ENCODE data around the gene PON3. TPM values are rescaled to one million over a fixed set of nuclear protein-coding genes. Genes with fewer than 3 reads are reported as not detected.

The PON3 gene
- total and polyA plus RNA-seq, 3 experiments from 2014 or later: not detected

DNA sequence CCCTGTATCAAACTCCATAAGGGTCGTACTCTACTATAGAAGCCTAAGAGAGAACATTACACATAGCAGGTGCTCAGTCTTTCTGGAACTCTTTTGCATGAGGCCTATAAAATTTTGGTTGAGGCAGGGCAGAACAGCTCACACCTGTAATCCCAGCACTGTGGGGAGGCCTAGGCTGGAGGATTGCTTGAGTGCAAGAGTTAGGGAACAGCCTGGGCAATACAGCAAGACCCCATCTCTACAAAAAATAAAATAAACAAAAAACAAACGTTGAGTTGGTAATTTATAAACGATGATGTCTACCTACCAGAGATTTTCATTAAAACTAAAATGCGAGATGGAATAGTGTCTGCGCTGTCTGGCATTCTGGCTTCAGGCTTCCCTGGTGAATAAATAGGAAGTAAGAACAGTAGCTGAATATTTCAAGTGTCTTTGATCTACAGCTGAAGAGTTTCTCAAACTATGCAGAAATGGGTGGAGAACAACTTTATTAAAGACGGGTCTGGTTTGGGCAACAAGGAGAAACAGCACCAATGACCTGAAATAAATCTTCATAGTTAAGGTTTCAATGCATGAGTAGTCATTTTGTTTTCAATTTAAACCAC is 37.9 kb upstream of the PON3 start:
- H3K36me3 Mint-ChIP-seq: peaks cover 2 to 5% (median 3%) of the 10 kb centered on the region in 3 donors
- no peaks in the 10 kb centered on the region for H3K27me3 ChIP-seq (ENCODE audit: insufficient read depth, low read length, poor library complexity, severe bottlenecking)
- H3K27ac ChIP-seq (ENCODE audit: low read depth, low read length): peak overlapping the region; percentile 39
- DNase-seq: peak in 1 of 5 donors; percentile 1
- H3K27me3 Mint-ChIP-seq: peaks cover 0 to 4% of the 10 kb centered on the region in 2 donors
- H3K9me3 Mint-ChIP-seq: no peaks in the 10 kb centered on the region
- peak overlapping the region; percentile 35 for H3K4me3 ChIP-seq (ENCODE audit: low read length)
- peak overlapping the region in 7 of 8 donors; percentile 1 to 83 (median 65) for H3K27ac Mint-ChIP-seq
- CTCF ChIA-PET: interaction anchor here (1.0 kb wide), 1 partner anchor 11 kb away, joined by 3 read pairs; no protein-coding TSS in a partner anchor
- no peaks in the 10 kb centered on the region for H3K9me3 ChIP-seq (ENCODE audit: low read length)
- POLR2A ChIA-PET: no interaction called here
- H3K4me3 Mint-ChIP-seq: peak overlapping the region; percentile 77 to 93 (median 85)
- no peaks in the 10 kb centered on the region for H3K36me3 ChIP-seq (ENCODE audit: insufficient read depth, low read length)
- H3K4me1 Mint-ChIP-seq: peaks cover 10 to 21% (median 19%) of the 10 kb centered on the region in 3 donors
- peaks cover 7% of the 10 kb centered on the region for H3K4me1 ChIP-seq (ENCODE audit: insufficient read depth, low read length)

DNA sequence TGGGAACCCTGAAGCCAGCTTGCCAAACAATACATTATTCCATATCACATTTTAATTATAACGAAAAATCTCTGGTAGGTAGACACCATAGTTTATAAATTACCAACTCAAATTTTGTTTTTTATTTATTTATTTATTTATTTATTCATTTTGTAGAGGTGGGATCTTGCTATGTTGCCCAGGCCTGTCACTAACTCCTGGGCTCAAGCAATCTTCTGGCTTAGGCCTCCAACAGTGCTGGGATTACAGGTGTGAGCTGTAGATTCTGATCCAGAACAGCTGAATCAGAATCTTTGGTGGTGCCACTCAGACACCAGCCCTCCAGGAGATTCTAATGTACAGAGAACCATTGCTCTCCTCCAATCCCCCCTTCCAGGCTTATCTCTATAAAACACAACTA is 37.0 kb upstream of the PON3 start:
- Mint-ChIP-seq H3K27ac (no peak overlapping the region), H3K4me1 (peaks cover 10 to 21% (median 19%) of the 10 kb centered on the region in 3 donors), H3K36me3 (peaks cover 2 to 5% (median 3%) of the 10 kb centered on the region in 3 donors), H3K9me3 (no peaks in the 10 kb centered on the region), H3K4me3 (peak overlapping the region in 1 of 7 donors; percentile 84), H3K27me3 (peaks cover 0 to 4% of the 10 kb centered on the region in 2 donors)
- Histone ChIP-seq H3K4me3 (ENCODE audit: low read length) (no peak overlapping the region), H3K27ac (ENCODE audit: low read depth, low read length) (no peak overlapping the region), H3K27me3 (ENCODE audit: insufficient read depth, low read length, poor library complexity, severe bottlenecking) (no peaks in the 10 kb centered on the region), H3K9me3 (ENCODE audit: low read length) (no peaks in the 10 kb centered on the region), H3K36me3 (ENCODE audit: insufficient read depth, low read length) (no peaks in the 10 kb centered on the region), H3K4me1 (ENCODE audit: insufficient read depth, low read length) (peaks cover 7% of the 10 kb centered on the region)
- ChIA-PET CTCF (no interaction called here), POLR2A (no interaction called here)
- DNase-seq: no peak

DNA sequence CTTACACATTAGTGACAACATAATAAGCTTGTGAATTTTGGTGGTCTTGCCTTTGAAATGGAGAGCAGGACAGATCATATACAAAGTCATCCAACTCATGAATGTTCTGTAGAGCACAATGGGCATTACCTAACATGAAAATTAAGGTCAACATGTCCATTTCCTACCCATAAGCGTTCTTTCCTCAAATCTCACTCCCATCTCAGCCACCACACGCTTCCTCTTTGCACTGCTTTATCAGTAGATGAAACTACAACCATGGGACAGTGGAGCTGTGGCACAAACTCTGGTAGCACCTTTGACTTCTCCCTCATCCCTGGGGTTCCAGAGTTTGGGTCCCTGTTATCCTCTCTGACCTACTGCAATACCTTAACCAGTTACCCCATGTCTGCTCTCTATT is 36.4 kb upstream of the PON3 start:
- no peak overlapping the region for H3K27ac ChIP-seq (ENCODE audit: low read depth, low read length)
- ChIA-PET POLR2A (no interaction called here), CTCF (no interaction called here)
- peaks cover 2 to 5% (median 3%) of the 10 kb centered on the region in 3 donors for H3K36me3 Mint-ChIP-seq
- H3K27ac Mint-ChIP-seq: no peak overlapping the region
- peak overlapping the region in 1 of 7 donors; percentile 84 for H3K4me3 Mint-ChIP-seq
- peaks cover 10 to 21% (median 19%) of the 10 kb centered on the region in 3 donors for H3K4me1 Mint-ChIP-seq
- no peaks in the 10 kb centered on the region for H3K9me3 Mint-ChIP-seq
- no peaks in the 10 kb centered on the region for H3K36me3 ChIP-seq (ENCODE audit: insufficient read depth, low read length)
- peaks cover 0 to 4% of the 10 kb centered on the region in 2 donors for H3K27me3 Mint-ChIP-seq
- H3K4me3 ChIP-seq (ENCODE audit: low read length): no peak overlapping the region
- peaks cover 7% of the 10 kb centered on the region for H3K4me1 ChIP-seq (ENCODE audit: insufficient read depth, low read length)
- no peaks in the 10 kb centered on the region for H3K9me3 ChIP-seq (ENCODE audit: low read length)
- DNase-seq: no peak
- no peaks in the 10 kb centered on the region for H3K27me3 ChIP-seq (ENCODE audit: insufficient read depth, low read length, poor library complexity, severe bottlenecking)

DNA sequence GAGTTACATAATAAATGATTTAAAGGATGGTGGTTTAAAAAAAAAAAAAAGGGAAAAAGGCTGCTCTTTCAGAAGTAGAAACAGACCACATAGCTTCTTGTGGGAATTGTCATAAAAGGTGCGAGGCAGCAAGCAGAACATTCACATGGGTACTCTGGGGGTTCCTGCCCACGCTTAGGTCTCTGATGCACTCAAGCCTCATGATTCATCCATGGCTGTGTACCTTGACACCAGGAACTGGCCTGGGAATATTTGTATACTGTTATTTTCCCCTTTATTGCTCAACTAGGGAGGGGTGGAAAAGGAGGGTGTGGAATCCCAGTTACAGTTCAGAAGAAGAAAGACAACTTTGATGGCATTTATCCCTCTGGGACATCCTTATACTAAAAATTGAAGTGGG is 34.7 kb upstream of the PON3 start:
- Histone ChIP-seq H3K36me3 (ENCODE audit: insufficient read depth, low read length) (no peaks in the 10 kb centered on the region), H3K27me3 (ENCODE audit: insufficient read depth, low read length, poor library complexity, severe bottlenecking) (no peaks in the 10 kb centered on the region), H3K27ac (ENCODE audit: low read depth, low read length) (no peak overlapping the region), H3K4me1 (ENCODE audit: insufficient read depth, low read length) (peaks cover 7% of the 10 kb centered on the region), H3K9me3 (ENCODE audit: low read length) (no peaks in the 10 kb centered on the region), H3K4me3 (ENCODE audit: low read length) (no peak overlapping the region)
- H3K36me3 Mint-ChIP-seq: peaks cover 2 to 5% (median 3%) of the 10 kb centered on the region in 3 donors
- DNase-seq: no peak
- peaks cover 8 to 21% (median 15%) of the 10 kb centered on the region in 3 donors for H3K4me1 Mint-ChIP-seq
- peak overlapping the region in 1 of 7 donors; percentile 33 for H3K4me3 Mint-ChIP-seq
- no peaks in the 10 kb centered on the region for H3K9me3 Mint-ChIP-seq
- H3K27ac Mint-ChIP-seq: no peak overlapping the region
- CTCF ChIA-PET: no interaction called here
- H3K27me3 Mint-ChIP-seq: peaks cover 0 to 4% of the 10 kb centered on the region in 2 donors
- POLR2A ChIA-PET: no interaction called here

DNA sequence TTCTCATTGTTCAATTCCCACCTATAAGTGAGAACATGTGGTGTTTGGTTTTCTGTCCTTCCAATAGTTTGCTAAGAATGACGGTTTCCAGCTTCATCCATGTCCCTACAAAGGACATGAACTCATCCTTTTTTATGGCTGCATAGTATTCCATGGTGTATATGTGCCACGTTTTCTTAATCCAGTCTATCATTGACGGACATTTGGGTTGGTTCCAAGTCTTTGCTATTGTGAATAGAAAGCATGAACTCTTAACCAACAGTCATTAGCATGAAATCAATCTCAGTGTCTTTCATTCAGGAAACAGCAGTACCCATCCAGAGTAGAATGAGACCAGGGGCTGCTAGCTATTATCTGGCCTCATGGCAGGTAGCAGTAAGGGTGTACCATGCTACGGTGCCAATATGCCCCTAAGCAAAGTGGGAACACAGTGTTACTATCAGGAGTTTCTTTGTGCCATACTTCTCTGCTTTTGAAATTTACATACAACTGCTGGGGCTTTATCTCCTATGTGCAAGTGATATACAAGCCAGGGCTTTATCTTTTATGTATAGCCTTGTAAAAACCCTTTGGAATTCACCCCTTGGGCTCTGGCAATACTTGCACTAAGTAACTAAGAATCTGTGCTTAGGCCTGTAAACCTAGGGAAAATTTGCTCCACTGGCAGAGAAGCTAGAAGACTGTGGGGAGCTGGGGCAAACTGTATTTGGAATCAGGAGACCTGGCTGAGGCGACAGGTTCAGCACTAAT is 33.2 kb upstream of the PON3 start:
- POLR2A ChIA-PET: no interaction called here
- Histone ChIP-seq H3K36me3 (ENCODE audit: insufficient read depth, low read length) (no peaks in the 10 kb centered on the region), H3K27me3 (ENCODE audit: insufficient read depth, low read length, poor library complexity, severe bottlenecking) (no peaks in the 10 kb centered on the region), H3K27ac (ENCODE audit: low read depth, low read length) (no peak overlapping the region), H3K9me3 (ENCODE audit: low read length) (no peaks in the 10 kb centered on the region), H3K4me1 (ENCODE audit: insufficient read depth, low read length) (peaks cover 6% of the 10 kb centered on the region), H3K4me3 (ENCODE audit: low read length) (no peak overlapping the region)
- peaks cover 0 to 4% of the 10 kb centered on the region in 2 donors for H3K27me3 Mint-ChIP-seq
- DNase-seq: no peak
- H3K4me1 Mint-ChIP-seq: peaks cover 3 to 12% (median 7%) of the 10 kb centered on the region in 3 donors
- CTCF ChIA-PET: no interaction called here
- H3K36me3 Mint-ChIP-seq: peaks cover 0 to 5% (median 2%) of the 10 kb centered on the region in 3 donors
- no peak overlapping the region for H3K4me3 Mint-ChIP-seq
- no peaks in the 10 kb centered on the region for H3K9me3 Mint-ChIP-seq
- H3K27ac Mint-ChIP-seq: no peak overlapping the region

DNA sequence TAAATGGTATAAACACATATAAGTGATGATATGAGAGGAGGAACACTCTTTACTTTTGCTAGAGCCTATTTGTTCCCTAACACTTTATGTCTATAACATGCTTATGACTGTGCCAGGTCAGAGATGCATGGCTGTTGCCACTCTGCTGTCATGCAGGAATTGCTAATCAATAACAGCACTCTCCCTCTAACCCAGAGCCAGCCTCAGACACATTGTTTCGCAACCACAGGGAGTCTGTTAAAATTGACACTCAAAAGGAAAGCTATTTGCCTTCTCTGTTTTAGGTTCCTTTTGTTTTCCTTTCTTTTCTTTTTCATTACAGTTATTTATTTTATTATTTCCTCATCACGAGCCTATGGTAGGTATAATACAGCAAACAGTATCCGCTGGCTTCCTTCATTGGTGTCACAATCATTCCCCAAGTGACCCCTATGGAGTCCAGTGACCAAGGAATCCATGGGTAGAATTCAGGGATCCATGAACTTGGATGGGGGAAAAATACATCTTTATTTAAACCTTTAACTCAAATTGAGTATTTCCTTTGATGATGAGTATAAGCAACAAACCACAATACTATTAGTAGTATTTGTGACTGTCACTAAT is 31.8 kb upstream of the PON3 start:
- Mint-ChIP-seq H3K36me3 (peaks cover 0 to 13% (median 4%) of the 10 kb centered on the region in 3 donors), H3K27me3 (peaks cover 0 to 4% of the 10 kb centered on the region in 2 donors), H3K27ac (no peak overlapping the region), H3K4me1 (no peaks in the 10 kb centered on the region), H3K9me3 (no peaks in the 10 kb centered on the region), H3K4me3 (no peak overlapping the region)
- DNase-seq: no peak
- Histone ChIP-seq H3K36me3 (ENCODE audit: insufficient read depth, low read length) (no peaks in the 10 kb centered on the region), H3K27me3 (ENCODE audit: insufficient read depth, low read length, poor library complexity, severe bottlenecking) (no peaks in the 10 kb centered on the region), H3K4me1 (ENCODE audit: insufficient read depth, low read length) (no peaks in the 10 kb centered on the region), H3K9me3 (ENCODE audit: low read length) (no peaks in the 10 kb centered on the region), H3K27ac (ENCODE audit: low read depth, low read length) (no peak overlapping the region), H3K4me3 (ENCODE audit: low read length) (no peak overlapping the region)
- POLR2A ChIA-PET: no interaction called here
- CTCF ChIA-PET: no interaction called here

DNA sequence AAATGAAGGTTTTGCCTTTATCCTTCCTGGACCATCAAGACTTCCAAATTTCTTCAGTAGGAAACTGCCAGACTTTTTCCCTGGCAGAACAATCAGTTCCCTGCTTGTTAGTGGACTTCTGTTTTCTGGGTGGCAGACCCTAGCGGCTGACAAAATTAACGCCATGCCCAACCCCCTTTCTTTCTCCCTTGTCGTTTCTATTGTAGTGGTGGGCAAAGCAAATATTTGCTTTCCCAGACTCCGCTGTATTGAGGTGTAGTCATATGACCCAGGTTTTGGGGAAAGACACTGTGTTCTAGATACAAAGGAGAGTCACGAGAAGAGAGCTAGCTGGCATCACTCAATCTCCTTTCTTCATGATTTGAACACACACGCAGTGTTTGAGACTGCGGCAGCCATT is 31.0 kb upstream of the PON3 start:
- ChIA-PET POLR2A (no interaction called here), CTCF (no interaction called here)
- H3K27ac Mint-ChIP-seq: no peak overlapping the region
- H3K27me3 Mint-ChIP-seq: peaks cover 0 to 4% of the 10 kb centered on the region in 2 donors
- no peaks in the 10 kb centered on the region for H3K9me3 ChIP-seq (ENCODE audit: low read length)
- H3K4me1 Mint-ChIP-seq: no peaks in the 10 kb centered on the region
- H3K27me3 ChIP-seq (ENCODE audit: insufficient read depth, low read length, poor library complexity, severe bottlenecking): no peaks in the 10 kb centered on the region
- no peaks in the 10 kb centered on the region for H3K36me3 ChIP-seq (ENCODE audit: insufficient read depth, low read length)
- H3K4me1 ChIP-seq (ENCODE audit: insufficient read depth, low read length): no peaks in the 10 kb centered on the region
- H3K27ac ChIP-seq (ENCODE audit: low read depth, low read length): no peak overlapping the region
- H3K4me3 Mint-ChIP-seq: no peak overlapping the region
- H3K9me3 Mint-ChIP-seq: no peaks in the 10 kb centered on the region
- H3K4me3 ChIP-seq (ENCODE audit: low read length): no peak overlapping the region
- no peak for DNase-seq
- H3K36me3 Mint-ChIP-seq: peaks cover under 1 to 13% (median 4%) of the 10 kb centered on the region in 3 donors

DNA sequence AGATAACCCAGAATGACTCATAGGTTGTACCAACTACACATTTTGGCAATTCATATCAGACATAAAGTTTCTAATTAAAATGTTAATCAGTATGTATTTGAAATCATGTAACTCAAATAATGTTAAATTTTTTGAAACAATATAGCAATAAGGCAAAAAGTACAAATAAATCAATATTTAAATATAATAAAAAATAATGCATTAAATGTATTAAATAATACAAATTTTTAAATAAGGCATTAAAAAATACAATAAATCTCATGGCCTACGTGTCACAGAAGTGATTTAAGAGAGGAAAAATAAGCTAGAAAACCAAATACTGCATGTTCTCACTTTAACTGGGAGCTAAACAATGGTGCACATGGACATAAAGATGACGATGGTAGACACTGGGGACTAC is 29.5 kb upstream of the PON3 start:
- no peaks in the 10 kb centered on the region for H3K9me3 ChIP-seq (ENCODE audit: low read length)
- no peak overlapping the region for H3K4me3 Mint-ChIP-seq
- POLR2A ChIA-PET: no interaction called here
- H3K4me1 Mint-ChIP-seq: no peaks in the 10 kb centered on the region
- CTCF ChIA-PET: no interaction called here
- H3K9me3 Mint-ChIP-seq: no peaks in the 10 kb centered on the region
- no peak for DNase-seq
- H3K27me3 Mint-ChIP-seq: peaks cover 0 to under 1% of the 10 kb centered on the region in 2 donors
- no peaks in the 10 kb centered on the region for H3K4me1 ChIP-seq (ENCODE audit: insufficient read depth, low read length)
- no peak overlapping the region for H3K27ac ChIP-seq (ENCODE audit: low read depth, low read length)
- H3K36me3 Mint-ChIP-seq: peaks cover 2 to 13% (median 7%) of the 10 kb centered on the region in 3 donors
- no peak overlapping the region for H3K27ac Mint-ChIP-seq
- no peak overlapping the region for H3K4me3 ChIP-seq (ENCODE audit: low read length)
- H3K36me3 ChIP-seq (ENCODE audit: insufficient read depth, low read length): no peaks in the 10 kb centered on the region
- no peaks in the 10 kb centered on the region for H3K27me3 ChIP-seq (ENCODE audit: insufficient read depth, low read length, poor library complexity, severe bottlenecking)
